ENCODE data around the gene NPR3. TPM values are rescaled to one million over a fixed set of nuclear protein-coding genes. Genes with fewer than 3 reads are reported as not detected.

Gene NPR3
- total RNA-seq, 1 experiment from 2014 or later, result 0.11 TPM

GRCh38 chr5:32778403-32778802 lies 67.3 kb downstream of the NPR3 start:
- Histone ChIP-seq H3K9me3 (no peaks in the 10 kb centered on the region), H3K4me1 (no peaks in the 10 kb centered on the region), H3K4me3 (ENCODE audit: low read depth, low read length) (no peak overlapping the region), H3K27me3 (replicated peaks; ENCODE audit: control insufficient read depth, insufficient read depth, low read length) (no peaks in the 10 kb centered on the region), H3K36me3 (ENCODE audit: control insufficient read depth, insufficient read depth, low read length) (no peaks in the 10 kb centered on the region)
- Mint-ChIP-seq H3K27ac (ENCODE audit: unreplicated experiment) (no peak overlapping the region), H3K36me3 (ENCODE audit: insufficient read depth, unreplicated experiment) (no peaks in the 10 kb centered on the region), H3K9me3 (ENCODE audit: unreplicated experiment) (no peaks in the 10 kb centered on the region), H3K27me3 (ENCODE audit: insufficient read depth, unreplicated experiment) (peaks cover 10% of the 10 kb centered on the region), H3K4me3 (ENCODE audit: unreplicated experiment) (no peak overlapping the region), H3K4me1 (ENCODE audit: low read depth, unreplicated experiment) (no peaks in the 10 kb centered on the region)
- DNase-seq, result no peak
- BruUV-seq (replicated peaks), result no TSS peak
- intact Hi-C loops (cut with micrococcal nuclease; ENCODE audit: unreplicated experiment), result no loop called here
- no peak for TF ChIP-seq CTCF (IDR thresholded peaks at IDR 0.05; ENCODE audit: insufficient read depth in 1 of 2, low read depth in 1 of 2, low read length in 1 of 2, severe bottlenecking in 1 of 2, unreplicated experiment in 1 of 2)
- POLR2A ChIA-PET, result no interaction called here
- CTCF ChIA-PET, result no interaction called here

- Histone ChIP-seq H3K9me3 (no peaks in the 10 kb centered on the region), H3K4me3 (ENCODE audit: low read depth, low read length) (no peak overlapping the region), H3K4me1 (no peaks in the 10 kb centered on the region), H3K27me3 (replicated peaks; ENCODE audit: control insufficient read depth, insufficient read depth, low read length) (no peaks in the 10 kb centered on the region), H3K36me3 (ENCODE audit: control insufficient read depth, insufficient read depth, low read length) (no peaks in the 10 kb centered on the region)
- intact Hi-C loops (cut with micrococcal nuclease; ENCODE audit: unreplicated experiment), result no loop called here
- Mint-ChIP-seq H3K27me3 (ENCODE audit: insufficient read depth, unreplicated experiment) (peaks cover 11% of the 10 kb centered on the region), H3K9me3 (ENCODE audit: unreplicated experiment) (no peaks in the 10 kb centered on the region), H3K36me3 (ENCODE audit: insufficient read depth, unreplicated experiment) (no peaks in the 10 kb centered on the region), H3K4me1 (ENCODE audit: low read depth, unreplicated experiment) (no peaks in the 10 kb centered on the region), H3K27ac (ENCODE audit: unreplicated experiment) (no peak overlapping the region), H3K4me3 (ENCODE audit: unreplicated experiment) (no peak overlapping the region)
- no peak for DNase-seq
- ChIA-PET CTCF (no interaction called here), POLR2A (no interaction called here)
- no TSS peak for BruUV-seq (replicated peaks)
- no peak for TF ChIP-seq CTCF (IDR thresholded peaks at IDR 0.05; ENCODE audit: insufficient read depth in 1 of 2, low read depth in 1 of 2, low read length in 1 of 2, severe bottlenecking in 1 of 2, unreplicated experiment in 1 of 2)
These were observed 68.8 kb downstream of the NPR3 start for GRCh38 chr5:32779754-32780415.

- Mint-ChIP-seq H3K27me3 (ENCODE audit: insufficient read depth, unreplicated experiment) (peaks cover 11% of the 10 kb centered on the region), H3K9me3 (ENCODE audit: unreplicated experiment) (no peaks in the 10 kb centered on the region), H3K4me3 (ENCODE audit: unreplicated experiment) (no peak overlapping the region), H3K27ac (ENCODE audit: unreplicated experiment) (no peak overlapping the region), H3K4me1 (ENCODE audit: low read depth, unreplicated experiment) (no peaks in the 10 kb centered on the region), H3K36me3 (ENCODE audit: insufficient read depth, unreplicated experiment) (no peaks in the 10 kb centered on the region)
- TF ChIP-seq CTCF (IDR thresholded peaks at IDR 0.05; ENCODE audit: insufficient read depth in 1 of 2, low read depth in 1 of 2, low read length in 1 of 2, severe bottlenecking in 1 of 2, unreplicated experiment in 1 of 2), result no peak
- BruUV-seq (replicated peaks), result no TSS peak
- no peak for DNase-seq
- Histone ChIP-seq H3K4me3 (ENCODE audit: low read depth, low read length) (no peak overlapping the region), H3K27me3 (replicated peaks; ENCODE audit: control insufficient read depth, insufficient read depth, low read length) (no peaks in the 10 kb centered on the region), H3K36me3 (ENCODE audit: control insufficient read depth, insufficient read depth, low read length) (no peaks in the 10 kb centered on the region), H3K9me3 (no peaks in the 10 kb centered on the region), H3K4me1 (no peaks in the 10 kb centered on the region)
- CTCF ChIA-PET, result no interaction called here
- POLR2A ChIA-PET, result no interaction called here
- intact Hi-C loops (cut with micrococcal nuclease; ENCODE audit: unreplicated experiment), result no loop called here
These were observed 69.4 kb downstream of the NPR3 start for GRCh38 chr5:32780508-32780919.

All from Caco-2 (cell line).